Measurements from ENCODE around the gene GPX8. TPM values are rescaled to one million over a fixed set of nuclear protein-coding genes. Genes with fewer than 3 reads are reported as not detected.

The GPX8 gene
- total RNA-seq, 4 donors from 2014 or later: 2.0 to 4.0 (median 2.6) TPM

DNA sequence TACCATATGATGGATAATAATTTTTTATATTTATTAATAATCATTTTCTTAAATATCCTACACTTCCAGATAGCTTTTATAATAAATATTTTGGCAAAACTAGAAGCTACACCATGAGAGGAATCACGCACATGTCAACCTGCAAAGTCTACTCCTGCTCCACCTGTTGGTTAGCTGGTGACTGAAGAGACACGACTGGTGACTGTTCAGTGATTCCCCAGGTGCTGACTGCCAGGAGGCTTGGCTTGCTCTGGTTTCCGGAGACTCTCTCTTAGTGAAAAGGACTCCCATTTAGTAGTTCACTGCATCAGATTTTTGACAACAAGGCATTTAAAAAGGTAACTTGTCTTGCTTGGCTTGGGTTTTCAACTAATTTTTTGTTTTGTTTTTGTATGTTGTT, 36.6 kb upstream of the GPX8 start:
- H3K27ac ChIP-seq: no peak overlapping the region
- no peak for DNase-seq
- no peaks in the 10 kb centered on the region for H3K9me3 ChIP-seq
- intact Hi-C loops (cut with DNase I; ENCODE audit: low total_unique reads) (no loop called here), in situ Hi-C loops (cut with MboI; ENCODE audit: low sequenced_read_pairs in 4 of 4) (no loop called here)
- no peaks in the 10 kb centered on the region for H3K36me3 ChIP-seq
- TF ChIP-seq, protein P1, sequence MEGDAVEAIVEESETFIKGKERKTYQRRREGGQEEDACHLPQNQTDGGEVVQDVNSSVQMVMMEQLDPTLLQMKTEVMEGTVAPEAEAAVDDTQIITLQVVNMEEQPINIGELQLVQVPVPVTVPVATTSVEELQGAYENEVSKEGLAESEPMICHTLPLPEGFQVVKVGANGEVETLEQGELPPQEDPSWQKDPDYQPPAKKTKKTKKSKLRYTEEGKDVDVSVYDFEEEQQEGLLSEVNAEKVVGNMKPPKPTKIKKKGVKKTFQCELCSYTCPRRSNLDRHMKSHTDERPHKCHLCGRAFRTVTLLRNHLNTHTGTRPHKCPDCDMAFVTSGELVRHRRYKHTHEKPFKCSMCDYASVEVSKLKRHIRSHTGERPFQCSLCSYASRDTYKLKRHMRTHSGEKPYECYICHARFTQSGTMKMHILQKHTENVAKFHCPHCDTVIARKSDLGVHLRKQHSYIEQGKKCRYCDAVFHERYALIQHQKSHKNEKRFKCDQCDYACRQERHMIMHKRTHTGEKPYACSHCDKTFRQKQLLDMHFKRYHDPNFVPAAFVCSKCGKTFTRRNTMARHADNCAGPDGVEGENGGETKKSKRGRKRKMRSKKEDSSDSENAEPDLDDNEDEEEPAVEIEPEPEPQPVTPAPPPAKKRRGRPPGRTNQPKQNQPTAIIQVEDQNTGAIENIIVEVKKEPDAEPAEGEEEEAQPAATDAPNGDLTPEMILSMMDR (IDR thresholded peaks at IDR 0.05 in 4 of 5, conservative IDR thresholded peaks at IDR 0.05 in 1 of 5): no peak
- no peak for TF ChIP-seq POLR2A (IDR thresholded peaks at IDR 0.05)
- H3K27me3 ChIP-seq: no peaks in the 10 kb centered on the region
- no peak overlapping the region for H3K4me3 ChIP-seq
- ATAC-seq: no peak
- H3K4me1 ChIP-seq: no peaks in the 10 kb centered on the region

DNA sequence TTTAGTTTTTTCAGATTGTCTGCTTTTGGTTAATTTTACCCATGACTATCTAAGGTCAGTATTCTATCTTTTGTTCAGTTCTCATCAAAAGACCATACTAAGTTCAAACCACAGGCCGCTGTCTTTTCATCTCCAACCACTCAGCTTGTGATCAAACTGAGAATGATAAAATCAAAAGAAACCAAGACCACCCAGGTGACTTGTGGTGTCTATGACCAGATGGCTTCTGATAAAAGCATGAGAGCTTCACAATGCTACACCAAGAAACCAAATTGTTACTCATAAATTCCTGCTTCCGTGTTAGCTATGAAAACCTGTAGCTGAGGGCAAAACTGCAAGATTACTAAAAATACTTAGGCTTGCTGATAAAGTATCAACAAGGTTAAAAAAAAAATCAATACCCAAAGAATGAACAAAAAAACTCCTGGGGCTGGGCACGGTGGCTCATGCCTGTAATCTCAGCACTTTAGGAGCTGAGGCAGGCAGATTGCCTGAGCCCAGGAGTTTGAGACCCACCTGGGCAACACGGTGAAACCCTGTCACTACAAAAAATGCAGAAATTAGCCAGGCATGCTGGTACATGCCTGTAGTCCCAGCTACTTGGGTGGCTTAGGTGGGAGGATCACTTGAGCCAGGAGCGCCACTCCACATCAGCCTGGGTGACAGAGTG, 25.8 kb upstream of the GPX8 start:
- H3K27me3 ChIP-seq: no peaks in the 10 kb centered on the region

DNA sequence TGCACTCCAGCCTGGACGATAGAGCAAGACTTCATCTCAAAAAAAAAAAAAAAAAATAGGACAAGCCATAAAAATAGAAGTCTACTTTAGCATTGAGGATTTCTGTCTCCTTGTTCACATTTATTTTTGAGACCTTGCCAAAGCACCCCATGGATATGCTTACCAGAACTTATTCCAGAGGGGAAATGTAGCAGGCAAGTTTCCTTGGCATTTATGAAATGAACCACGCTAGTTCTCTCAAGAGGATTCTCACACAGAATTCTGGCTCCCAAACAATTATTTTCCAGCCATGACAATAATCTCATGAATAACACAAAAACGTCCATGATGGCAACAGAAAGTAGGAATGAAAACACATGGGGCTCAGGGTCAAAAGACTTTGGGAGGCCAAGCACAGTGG, 23.4 kb upstream of the GPX8 start:
- intact Hi-C loops (cut with DNase I; ENCODE audit: low total_unique reads) (no loop called here), in situ Hi-C loops (cut with MboI; ENCODE audit: low sequenced_read_pairs in 4 of 4) (no loop called here)
- Histone ChIP-seq H3K27ac (no peak overlapping the region), H3K4me1 (no peaks in the 10 kb centered on the region), H3K27me3 (no peaks in the 10 kb centered on the region), H3K4me3 (no peak overlapping the region), H3K36me3 (no peaks in the 10 kb centered on the region), H3K9me3 (no peaks in the 10 kb centered on the region)
- no peak for DNase-seq
- no peak for ATAC-seq
- no peak for TF ChIP-seq POLR2A (IDR thresholded peaks at IDR 0.05)
- TF ChIP-seq, protein P1 (IDR thresholded peaks at IDR 0.05 in 4 of 5, conservative IDR thresholded peaks at IDR 0.05 in 1 of 5): no peak

More for the DNA sequence above, 25.8 kb upstream of the GPX8 start:
- in situ Hi-C loops (cut with MboI; ENCODE audit: low sequenced_read_pairs in 4 of 4): no loop called here
- Histone ChIP-seq H3K4me1 (no peaks in the 10 kb centered on the region), H3K27ac (no peak overlapping the region), H3K9me3 (no peaks in the 10 kb centered on the region), H3K4me3 (no peak overlapping the region), H3K36me3 (no peaks in the 10 kb centered on the region)
- intact Hi-C loops (cut with DNase I; ENCODE audit: low total_unique reads): no loop called here
- DNase-seq (no peak), ATAC-seq (no peak)
- TF ChIP-seq POLR2A (IDR thresholded peaks at IDR 0.05): no peak
- TF ChIP-seq, protein P1 (IDR thresholded peaks at IDR 0.05 in 4 of 5, conservative IDR thresholded peaks at IDR 0.05 in 1 of 5): no peak

DNA sequence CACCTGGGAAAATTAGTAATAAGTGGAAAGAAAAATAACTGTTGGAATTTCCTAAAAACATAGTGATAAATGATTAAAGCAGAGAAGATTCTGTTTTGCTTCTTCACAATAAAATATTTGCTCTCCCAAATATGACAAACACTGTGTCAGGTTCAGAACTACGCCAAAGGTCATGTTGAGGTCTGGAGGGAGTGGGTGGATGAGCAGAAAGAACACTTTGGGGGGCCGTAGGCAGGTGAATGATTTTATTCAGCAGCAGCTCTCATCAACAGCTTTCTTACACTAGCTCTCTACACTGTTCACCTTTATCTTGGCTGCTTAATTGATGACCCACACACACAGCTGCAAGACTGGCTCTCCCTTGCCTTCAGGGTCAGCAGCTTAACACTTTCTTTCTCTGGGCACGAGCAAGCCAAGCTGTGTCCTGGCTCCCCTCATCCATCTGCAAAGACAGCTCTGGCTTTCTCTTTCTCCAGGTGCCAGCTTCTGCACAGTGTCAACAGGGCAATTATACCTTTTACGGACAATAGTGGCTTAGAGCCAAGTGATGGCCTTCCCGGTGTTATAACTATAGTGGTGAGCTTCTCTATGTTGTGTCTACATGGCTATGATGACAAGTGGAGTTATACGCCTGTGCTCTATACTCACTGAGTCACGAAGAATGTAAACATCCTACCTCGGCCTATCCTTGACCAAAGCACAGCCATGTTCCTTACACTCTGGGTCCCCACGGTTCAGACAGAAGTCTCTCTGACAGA, 18.9 kb upstream of the GPX8 start:
- ATAC-seq (no peak), DNase-seq (no peak)
- Histone ChIP-seq H3K27me3 (peaks cover 0 to 1% (median 0%) of the 10 kb centered on the region in 3 donors), H3K9me3 (no peaks in the 10 kb centered on the region), H3K4me3 (no peak overlapping the region), H3K4me1 (no peaks in the 10 kb centered on the region), H3K27ac (no peak overlapping the region), H3K36me3 (no peaks in the 10 kb centered on the region)
- in situ Hi-C loops (cut with MboI; ENCODE audit: low sequenced_read_pairs in 4 of 4): loop anchor here in 2 of 4 donors (5.0 to 10.0 kb wide), 2 partner anchors 234 to 236 kb away; no protein-coding TSS in a partner anchor
- TF ChIP-seq, protein P1 (IDR thresholded peaks at IDR 0.05 in 4 of 5, conservative IDR thresholded peaks at IDR 0.05 in 1 of 5): no peak
- TF ChIP-seq POLR2A (IDR thresholded peaks at IDR 0.05): no peak
- intact Hi-C loops (cut with DNase I; ENCODE audit: low total_unique reads): loop anchor here (10.0 kb wide), 1 partner anchor 236 kb away; no protein-coding TSS in a partner anchor
